ENCODE results near the gene GPC3.
A peak's percentile ranks its signal among the peaks of the same experiment; 100 is the strongest.
"Not testable (repeated sequence)": the region's sequence is repeated elsewhere in the genome, so short reads cannot be mapped to it uniquely, and the experiment has no call there.

The GPC3 gene

GRCh38 chrX:133544115-133544514 lies 441.3 kb downstream of the GPC3 start:
- peak; percentile 58 for DNase-seq

DNA sequence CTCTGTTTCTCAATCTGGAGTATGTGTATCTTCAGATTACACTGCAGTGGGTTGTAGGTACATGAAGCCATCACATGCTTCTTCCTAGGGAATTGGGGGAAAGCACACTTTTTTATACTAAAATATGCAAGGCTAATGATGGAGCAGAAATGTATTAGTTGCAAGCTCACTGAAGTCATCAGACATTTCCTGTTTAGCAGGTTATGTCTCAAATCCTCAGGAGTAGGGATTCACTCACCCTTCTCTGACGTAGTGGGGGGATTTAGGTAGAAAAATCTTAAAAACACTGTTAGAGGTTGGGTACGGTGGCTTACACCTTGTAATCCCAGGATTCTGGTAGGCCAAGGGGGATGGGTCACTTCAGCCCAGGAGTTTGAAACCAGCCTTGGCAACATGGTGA lies 441.7 kb downstream of the GPC3 start:
- no peak for DNase-seq

DNA sequence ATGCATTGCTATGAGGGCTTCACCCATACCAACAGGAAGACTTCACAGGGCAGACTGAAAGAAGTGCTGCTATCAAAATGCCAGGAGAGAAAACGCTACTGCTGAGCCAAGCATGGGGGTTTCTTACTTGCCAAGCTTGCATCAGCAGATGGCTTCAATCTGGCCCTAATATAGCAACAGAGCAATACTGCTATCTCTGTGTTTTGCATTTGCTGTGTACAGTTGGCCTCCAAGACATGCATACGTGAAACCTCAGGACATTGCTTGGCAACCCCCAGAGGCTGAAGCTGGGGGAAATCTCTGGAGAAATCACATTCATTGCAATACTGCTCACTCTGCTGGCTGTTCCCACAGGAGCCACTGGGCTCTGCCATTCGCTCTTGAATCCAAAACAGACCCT lies 442.9 kb downstream of the GPC3 start:
- DNase-seq, result no peak

GRCh38 chrX:133541021-133541420 lies 444.4 kb downstream of the GPC3 start:
- DNase-seq, result no peak

GRCh38 chrX:133538148-133538547 lies 447.2 kb downstream of the GPC3 start:
- DNase-seq, result no peak

DNA sequence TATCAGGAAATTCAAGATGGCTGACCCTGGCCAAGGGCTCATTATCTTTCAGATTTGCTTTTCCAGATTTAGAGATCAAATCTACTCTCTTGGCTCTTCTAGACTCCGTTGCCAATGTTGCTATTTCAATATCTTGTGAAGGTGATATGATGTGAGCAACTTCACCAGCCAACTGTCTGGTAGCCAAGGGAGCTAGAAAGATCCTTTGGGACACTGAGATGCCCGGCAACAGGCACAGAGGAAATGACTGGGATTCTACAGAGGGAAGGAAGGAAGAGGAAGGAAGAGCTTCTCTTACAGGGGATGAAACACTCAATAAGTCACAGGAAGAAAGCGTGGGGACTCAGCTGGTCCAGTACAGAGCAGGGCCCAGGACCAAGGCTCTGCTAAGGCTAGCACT lies 448.3 kb downstream of the GPC3 start:
- no peak for DNase-seq

- DNase-seq, result no peak
These were observed 450.3 kb downstream of the GPC3 start for GRCh38 chrX:133535066-133535465.

GRCh38 chrX:133534172-133534571 lies 451.2 kb downstream of the GPC3 start:
- no peak for DNase-seq

GRCh38 chrX:133533249-133533648 lies 452.1 kb downstream of the GPC3 start:
- DNase-seq, result no peak

- no peak for DNase-seq
These were observed 454.4 kb downstream of the GPC3 start for GRCh38 chrX:133530960-133531359.

- DNase-seq, result no peak
These were observed 455.8 kb downstream of the GPC3 start for GRCh38 chrX:133529578-133529977.

DNA sequence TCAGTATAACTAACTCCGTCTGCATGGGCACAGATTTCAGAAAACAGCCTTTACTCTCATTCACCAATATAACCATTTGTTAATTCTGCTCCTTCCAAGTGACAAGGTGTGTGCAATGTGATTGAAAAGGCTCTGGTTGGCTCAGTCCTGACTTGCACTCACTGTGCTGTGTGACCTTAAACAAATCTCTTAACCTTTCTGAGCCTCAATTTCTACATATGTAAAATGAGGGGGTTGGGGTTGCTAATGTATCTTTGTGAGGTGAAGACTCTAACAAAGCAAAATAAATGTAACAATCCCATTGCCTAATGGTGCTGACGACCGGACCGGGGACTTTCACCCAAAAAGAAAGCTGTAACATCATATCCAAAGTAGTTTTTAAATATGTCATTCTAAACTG lies 457.6 kb downstream of the GPC3 start:
- no peak for DNase-seq

- DNase-seq, result no peak
These were observed 458.0 kb downstream of the GPC3 start for GRCh38 chrX:133527415-133527814.

DNA sequence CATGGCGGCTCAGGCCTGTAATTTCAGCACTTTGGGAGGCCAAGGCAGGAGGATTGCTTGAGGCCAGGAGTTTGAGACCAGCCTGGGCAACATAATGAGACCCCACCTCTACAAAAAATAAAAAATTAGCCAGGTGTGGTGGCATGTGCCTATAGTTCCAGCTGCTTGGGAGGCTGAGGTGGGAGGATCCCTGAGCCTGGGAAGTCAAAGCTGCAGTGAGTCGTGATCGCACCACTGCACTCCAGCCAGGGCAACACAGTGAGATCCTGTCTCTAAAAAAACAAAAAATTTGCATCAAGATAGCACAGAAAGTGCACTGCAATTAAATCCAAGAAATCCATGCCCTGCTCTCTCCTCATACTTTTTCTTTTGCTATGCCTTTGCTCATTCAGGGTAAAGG lies 458.6 kb downstream of the GPC3 start:
- DNase-seq, result not testable (repeated sequence)

DNA sequence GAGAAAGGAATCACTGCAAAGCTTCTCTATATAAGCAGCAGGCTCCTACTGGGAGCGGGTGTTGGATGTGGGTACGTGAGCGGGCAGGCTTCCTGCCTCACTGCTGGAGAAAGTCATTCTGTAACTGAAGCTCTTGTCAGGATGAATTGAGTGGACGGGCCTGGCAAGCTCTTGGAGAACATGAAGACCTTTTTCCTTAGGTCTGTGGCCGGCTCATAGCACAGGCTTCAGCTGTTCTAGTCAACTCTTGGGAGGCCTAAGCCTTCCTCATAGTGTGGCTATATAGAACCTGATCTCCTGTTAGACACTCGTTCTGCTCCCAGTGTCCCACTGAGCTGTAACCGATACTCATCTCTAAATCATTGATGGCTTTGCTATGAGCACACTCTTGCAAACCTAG lies 461.9 kb downstream of the GPC3 start:
- DNase-seq, result no peak

DNA sequence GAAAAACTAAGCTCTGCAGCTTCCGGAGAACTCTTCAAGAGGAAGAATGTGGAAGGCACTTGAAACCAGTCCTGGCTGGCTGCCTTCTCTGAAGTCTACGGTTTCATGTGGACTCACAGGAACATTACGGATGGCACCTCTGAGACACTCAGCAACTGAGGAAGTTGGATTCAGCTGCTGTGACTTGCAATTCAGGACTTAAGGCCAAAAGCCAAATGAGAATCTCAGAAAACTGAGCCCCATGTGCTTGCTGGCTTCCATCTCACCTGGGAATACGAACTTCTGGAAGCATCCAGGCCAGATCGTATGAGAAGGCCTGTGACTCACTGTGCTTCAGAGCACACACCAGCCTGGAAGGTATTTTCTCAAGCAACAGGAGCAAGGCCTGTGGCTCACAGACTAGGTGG lies 462.3 kb downstream of the GPC3 start:
- DNase-seq, result no peak

- no peak for DNase-seq
These were observed 468.7 kb downstream of the GPC3 start for GRCh38 chrX:133516686-133517085.

- no peak for DNase-seq
These were observed 470.9 kb downstream of the GPC3 start for GRCh38 chrX:133514486-133514885.

DNA sequence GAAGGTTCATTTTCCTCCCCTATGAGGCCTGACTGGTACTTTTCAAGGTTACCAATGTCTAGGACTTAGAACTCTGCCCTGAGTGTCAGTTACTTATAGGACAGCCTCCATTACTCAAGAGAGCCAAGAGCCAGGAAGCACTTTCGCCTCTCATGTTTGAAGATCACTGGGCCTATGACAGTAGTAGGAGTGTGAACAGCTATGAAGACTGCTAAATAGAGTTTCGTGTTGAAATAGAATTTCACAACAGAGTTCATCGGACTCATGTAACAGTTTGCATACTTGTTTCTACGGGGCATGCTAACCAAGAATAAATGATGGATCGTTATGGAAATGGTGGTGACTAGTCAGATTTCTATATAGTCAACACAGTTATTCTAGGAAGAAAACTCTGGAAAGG lies 472.3 kb downstream of the GPC3 start:
- no peak for DNase-seq

- no peak for DNase-seq
These were observed 474.4 kb downstream of the GPC3 start for GRCh38 chrX:133511041-133511440.

DNA sequence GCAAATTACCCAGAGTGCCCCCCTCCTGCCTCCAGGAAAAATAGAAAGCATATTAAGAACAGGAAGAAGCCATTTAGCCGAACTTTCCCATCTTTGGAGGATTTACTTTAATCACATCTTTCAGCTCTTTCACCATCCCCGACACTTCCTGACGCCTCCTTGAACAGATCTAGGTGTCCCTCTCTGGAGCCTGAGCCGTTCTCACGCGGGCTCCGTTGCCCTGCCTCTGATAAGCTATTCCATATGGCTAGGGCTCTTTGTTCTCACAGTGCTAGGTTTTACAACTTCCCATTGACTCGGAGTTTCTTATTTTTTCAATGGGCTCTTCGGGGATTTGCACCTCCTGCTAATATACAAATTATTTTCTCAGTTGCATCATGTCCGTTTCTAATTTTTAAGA lies 488.0 kb downstream of the GPC3 start:
- DNase-seq, result no peak

- no peak for DNase-seq
These were observed 489.7 kb downstream of the GPC3 start for GRCh38 chrX:133495464-133496391.

GRCh38 chrX:133493366-133493765 lies 492.0 kb downstream of the GPC3 start:
- DNase-seq, result no peak

DNA sequence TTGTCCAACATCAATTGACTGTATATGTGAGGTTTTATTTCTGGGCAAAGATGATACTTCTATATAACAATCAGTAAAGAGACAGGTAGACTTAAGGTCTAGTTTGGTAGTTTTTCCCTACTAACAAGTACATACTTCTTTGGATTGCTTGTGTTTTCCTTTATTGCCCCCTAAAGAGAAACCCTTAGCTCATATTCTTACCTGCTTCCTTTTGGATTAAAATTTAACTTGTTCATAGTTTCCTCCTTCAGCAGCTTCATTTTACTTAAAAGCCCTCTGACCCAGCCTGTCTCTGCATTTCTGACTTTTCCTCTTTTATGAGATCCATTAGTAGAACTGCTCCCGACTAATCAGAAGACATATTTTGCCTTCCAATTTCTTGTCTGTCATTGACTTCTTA lies 494.4 kb downstream of the GPC3 start:
- no peak for DNase-seq

All from CD4-positive, alpha-beta T cell treated with Interleukin-15 for 1 hour (primary cell).